ENCODE measurements around the gene MYBBP1A.
A peak's percentile ranks its signal among the peaks of the same experiment; 100 is the strongest.

MYBBP1A gene

DNA sequence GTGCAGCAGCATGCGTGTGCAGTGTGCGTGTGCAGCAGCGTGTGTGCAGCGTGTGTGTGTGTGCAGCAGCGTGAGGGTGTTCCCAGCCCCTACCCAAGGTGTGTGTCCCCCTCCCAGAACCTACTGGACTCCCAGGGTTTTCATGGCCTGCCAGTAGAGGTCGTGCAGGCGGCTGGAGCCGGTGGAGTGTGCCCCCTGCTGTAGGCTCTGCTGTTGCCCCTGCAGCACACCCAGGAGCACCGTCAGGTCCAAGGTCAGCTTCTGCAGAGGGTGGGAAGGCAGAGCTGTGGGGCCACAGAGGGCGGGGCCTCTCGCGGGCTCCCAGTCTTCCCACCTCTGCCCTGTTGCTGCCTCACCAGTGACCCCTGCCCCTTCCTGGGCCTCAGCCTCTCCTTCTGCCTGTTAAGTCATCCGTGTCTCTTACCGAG is 14.9 kb downstream of the MYBBP1A start:
- H3K4me1 ChIP-seq (ENCODE audit: control insufficient read depth, insufficient read depth, low read length, unreplicated experiment): peaks cover 12% of the 10 kb centered on the region
- H2AFZ ChIP-seq (ENCODE audit: low read length, unreplicated experiment): no peak overlapping the region
- H3K27me3 ChIP-seq (ENCODE audit: insufficient read depth, low read length): no peaks in the 10 kb centered on the region
- no peak overlapping the region for H3K27ac ChIP-seq (ENCODE audit: low read depth, low read length)
- no peaks in the 10 kb centered on the region for H3K36me3 ChIP-seq (ENCODE audit: insufficient read depth, low read length)
- H3K79me2 ChIP-seq (ENCODE audit: control insufficient read depth, insufficient read depth, low read length, unreplicated experiment): no peaks in the 10 kb centered on the region
- H3K4me3 ChIP-seq (ENCODE audit: low read depth, low read length): no peak overlapping the region

DNA sequence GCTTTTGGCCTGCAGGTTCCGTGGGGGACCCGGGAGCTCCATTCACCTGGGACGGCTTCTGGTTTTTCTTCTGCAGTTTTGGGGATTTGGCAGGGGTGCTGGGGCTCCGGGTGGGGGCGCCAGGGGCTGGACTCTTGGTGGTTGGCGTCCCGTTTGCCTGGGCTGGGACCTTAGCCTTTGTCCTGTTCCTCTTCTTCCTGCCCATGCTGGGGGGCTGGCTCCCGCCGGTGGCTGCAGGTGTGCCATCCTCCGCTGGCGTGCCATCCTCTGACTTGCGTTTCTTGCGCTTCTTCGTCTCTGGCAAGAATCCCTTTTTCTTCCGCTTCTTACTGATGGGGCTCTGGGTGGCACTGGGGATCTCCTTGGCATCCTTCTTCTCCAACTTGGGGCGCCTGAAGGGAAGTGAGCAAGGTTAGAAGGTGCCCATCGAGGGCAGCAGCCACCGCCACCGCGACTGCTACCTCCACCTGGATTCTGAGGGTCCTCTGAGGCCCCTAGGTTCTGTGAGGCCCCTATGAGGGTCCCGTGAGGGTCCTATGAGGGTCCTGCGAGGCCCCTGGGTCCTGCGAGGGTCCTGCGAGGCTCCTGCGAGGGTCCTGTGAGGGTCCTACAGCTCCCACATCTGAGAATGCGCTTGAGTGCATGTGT is 15.5 kb downstream of the MYBBP1A start:
- no peak overlapping the region for H3K4me3 ChIP-seq (ENCODE audit: low read depth, low read length)
- no peak overlapping the region for H2AFZ ChIP-seq (ENCODE audit: low read length, unreplicated experiment)
- H3K27ac ChIP-seq (ENCODE audit: low read depth, low read length): no peak overlapping the region
- no peaks in the 10 kb centered on the region for H3K36me3 ChIP-seq (ENCODE audit: insufficient read depth, low read length)
- H3K79me2 ChIP-seq (ENCODE audit: control insufficient read depth, insufficient read depth, low read length, unreplicated experiment): no peaks in the 10 kb centered on the region
- H3K4me1 ChIP-seq (ENCODE audit: control insufficient read depth, insufficient read depth, low read length, unreplicated experiment): peaks cover 12% of the 10 kb centered on the region
- no peaks in the 10 kb centered on the region for H3K27me3 ChIP-seq (ENCODE audit: insufficient read depth, low read length)

DNA sequence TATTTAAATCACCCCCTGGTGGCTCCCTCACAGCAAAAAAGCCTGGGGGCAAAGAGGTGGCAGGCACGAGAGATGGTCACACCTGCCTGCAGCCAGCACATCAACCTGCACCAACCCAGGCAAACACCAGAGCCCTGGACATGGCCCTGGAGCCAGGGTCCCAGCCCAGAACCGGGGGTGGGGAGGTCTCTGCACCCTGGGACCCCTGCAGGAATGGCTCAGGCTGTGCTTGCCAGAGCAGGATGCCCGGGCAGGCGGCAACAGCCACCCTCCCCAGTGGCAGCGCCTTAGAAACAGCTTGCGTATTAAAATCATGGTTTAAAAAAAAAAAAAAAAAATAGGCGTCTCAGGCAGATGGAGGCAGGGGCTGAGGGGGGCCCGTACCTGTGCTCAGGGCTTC is 16.2 kb downstream of the MYBBP1A start:
- Histone ChIP-seq H2AFZ (ENCODE audit: low read length, unreplicated experiment) (no peak overlapping the region), H3K79me2 (ENCODE audit: control insufficient read depth, insufficient read depth, low read length, unreplicated experiment) (no peaks in the 10 kb centered on the region), H3K36me3 (ENCODE audit: insufficient read depth, low read length) (no peaks in the 10 kb centered on the region), H3K4me3 (ENCODE audit: low read depth, low read length) (no peak overlapping the region), H3K4me1 (ENCODE audit: control insufficient read depth, insufficient read depth, low read length, unreplicated experiment) (peaks cover 12% of the 10 kb centered on the region), H3K27ac (ENCODE audit: low read depth, low read length) (no peak overlapping the region), H3K27me3 (ENCODE audit: insufficient read depth, low read length) (no peaks in the 10 kb centered on the region)

DNA sequence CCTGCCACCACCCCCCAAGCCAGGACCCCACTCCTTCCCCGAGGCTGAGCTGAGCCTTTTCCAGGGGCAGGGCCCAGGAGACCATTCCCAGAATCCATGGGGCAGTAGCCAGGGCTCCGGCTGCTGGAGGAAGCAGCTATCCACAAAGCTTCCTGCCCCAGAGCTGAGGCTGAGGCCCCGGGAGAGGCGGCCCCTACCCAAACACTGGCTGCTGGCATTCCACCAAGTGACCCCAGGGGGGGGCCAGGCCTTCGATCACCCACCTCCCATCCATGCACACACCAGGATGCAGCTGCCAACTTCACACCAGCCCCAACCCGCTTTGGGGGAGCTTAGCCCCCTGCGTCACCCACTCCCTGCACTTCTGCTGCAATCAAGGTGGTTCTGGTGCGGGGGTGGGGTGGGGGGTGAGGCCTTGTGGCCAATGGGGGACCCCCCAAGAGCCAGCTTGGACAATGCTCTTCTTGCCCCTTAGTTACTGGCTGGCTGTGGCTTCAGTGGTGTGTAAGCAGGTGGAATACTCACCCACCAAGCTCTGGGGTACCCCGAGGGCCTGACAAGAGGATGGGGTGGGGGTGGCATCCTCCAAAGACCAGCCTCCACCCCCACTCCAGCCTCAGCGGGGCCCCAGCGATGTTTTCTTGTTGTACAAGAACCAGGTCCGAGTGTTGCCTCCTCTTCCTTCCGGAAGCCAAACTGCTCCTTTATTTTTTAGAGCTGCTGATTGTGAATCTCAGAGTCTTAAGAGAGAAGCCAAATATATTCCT is 16.8 kb downstream of the MYBBP1A start:
- no peak overlapping the region for H2AFZ ChIP-seq (ENCODE audit: low read length, unreplicated experiment)
- peaks cover 12% of the 10 kb centered on the region for H3K4me1 ChIP-seq (ENCODE audit: control insufficient read depth, insufficient read depth, low read length, unreplicated experiment)
- no peaks in the 10 kb centered on the region for H3K36me3 ChIP-seq (ENCODE audit: insufficient read depth, low read length)
- no peaks in the 10 kb centered on the region for H3K27me3 ChIP-seq (ENCODE audit: insufficient read depth, low read length)
- H3K4me3 ChIP-seq (ENCODE audit: low read depth, low read length): no peak overlapping the region
- no peak overlapping the region for H3K27ac ChIP-seq (ENCODE audit: low read depth, low read length)
- no peaks in the 10 kb centered on the region for H3K79me2 ChIP-seq (ENCODE audit: control insufficient read depth, insufficient read depth, low read length, unreplicated experiment)

DNA sequence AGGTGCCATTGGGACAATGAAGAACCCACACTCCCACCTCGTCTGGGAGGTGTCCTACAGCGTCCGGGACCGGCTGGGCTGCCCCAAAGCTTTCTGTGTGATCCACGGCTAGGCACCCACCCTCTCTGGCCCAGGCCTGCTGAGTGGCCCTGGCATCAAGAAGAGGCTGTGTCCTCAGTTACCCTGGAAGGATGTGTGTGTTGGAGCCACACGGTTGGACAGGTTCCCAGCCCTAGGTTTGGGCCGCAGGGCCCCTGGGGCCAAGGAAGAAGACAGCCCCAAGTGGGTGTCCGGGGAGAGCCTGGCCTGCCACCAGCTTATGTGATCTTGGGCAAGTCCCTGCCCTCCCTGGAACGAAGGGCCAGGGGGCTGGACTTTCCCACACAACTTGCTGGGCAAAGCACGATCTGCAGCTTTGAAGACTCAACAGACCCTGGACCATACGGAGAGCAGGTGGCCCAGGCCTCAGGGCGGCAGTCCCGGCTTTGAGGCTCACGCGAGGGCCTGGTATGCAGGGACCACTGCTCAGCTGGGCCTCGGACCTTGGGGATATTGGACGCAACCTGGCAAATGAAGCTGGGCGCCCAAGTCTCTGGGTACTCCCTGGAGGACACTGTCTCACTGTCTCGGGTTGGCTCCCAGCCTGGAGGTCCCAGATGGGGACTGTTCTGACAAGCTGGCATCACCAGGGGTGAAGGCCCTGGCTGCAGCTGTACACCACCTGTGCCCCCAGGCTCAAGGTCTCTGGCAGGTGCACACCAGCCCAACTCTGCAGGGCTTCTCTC is 17.5 kb downstream of the MYBBP1A start:
- peaks cover 12% of the 10 kb centered on the region for H3K4me1 ChIP-seq (ENCODE audit: control insufficient read depth, insufficient read depth, low read length, unreplicated experiment)
- H3K27me3 ChIP-seq (ENCODE audit: insufficient read depth, low read length): no peaks in the 10 kb centered on the region
- H3K4me3 ChIP-seq (ENCODE audit: low read depth, low read length): no peak overlapping the region
- peak overlapping the region; percentile 46; the same call in 1 of the 2 replicates for H3K27ac ChIP-seq (ENCODE audit: low read depth, low read length)
- H3K79me2 ChIP-seq (ENCODE audit: control insufficient read depth, insufficient read depth, low read length, unreplicated experiment): no peaks in the 10 kb centered on the region
- H3K36me3 ChIP-seq (ENCODE audit: insufficient read depth, low read length): no peaks in the 10 kb centered on the region
- no peak overlapping the region for H2AFZ ChIP-seq (ENCODE audit: low read length, unreplicated experiment)

DNA sequence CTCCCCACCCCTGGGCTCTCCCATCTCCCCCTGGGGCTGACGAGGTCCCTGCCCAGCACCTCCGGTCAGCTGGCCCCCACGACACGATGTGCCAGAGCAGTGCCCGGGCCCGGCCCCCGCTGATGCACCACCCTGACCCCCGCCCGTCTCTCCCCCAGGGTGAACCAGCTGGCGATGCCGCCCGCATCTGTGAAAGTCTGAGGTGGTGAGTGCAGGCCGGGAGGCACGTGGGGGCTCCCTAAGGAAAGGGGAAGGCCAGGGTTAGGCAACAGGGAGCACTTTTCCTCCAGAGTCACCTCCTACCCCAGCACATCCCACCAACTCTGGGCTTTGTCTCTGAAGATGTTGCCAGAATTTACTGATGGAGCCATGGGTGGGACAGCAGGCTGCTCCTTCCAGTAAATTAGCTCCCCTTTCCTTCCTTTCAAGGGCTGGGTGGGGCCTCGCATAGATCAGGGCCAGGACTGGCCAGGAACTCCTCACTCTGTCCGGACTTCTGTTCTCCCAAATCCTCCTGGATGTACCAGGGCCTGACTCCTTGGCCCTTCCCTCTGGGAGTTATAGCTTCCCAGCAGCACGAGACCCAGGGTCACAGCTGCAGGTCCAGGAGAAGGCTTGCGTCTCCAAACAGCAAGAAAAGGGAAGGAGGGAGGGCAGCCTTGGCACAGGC is 18.3 kb downstream of the MYBBP1A start:
- H3K79me2 ChIP-seq (ENCODE audit: control insufficient read depth, insufficient read depth, low read length, unreplicated experiment): no peaks in the 10 kb centered on the region
- peaks cover 12% of the 10 kb centered on the region for H3K4me1 ChIP-seq (ENCODE audit: control insufficient read depth, insufficient read depth, low read length, unreplicated experiment)
- H3K4me3 ChIP-seq (ENCODE audit: low read depth, low read length): no peak overlapping the region
- no peaks in the 10 kb centered on the region for H3K27me3 ChIP-seq (ENCODE audit: insufficient read depth, low read length)
- H3K27ac ChIP-seq (ENCODE audit: low read depth, low read length): peak overlapping the region; percentile 46; the same call in 1 of the 2 replicates
- H3K36me3 ChIP-seq (ENCODE audit: insufficient read depth, low read length): no peaks in the 10 kb centered on the region
- no peak overlapping the region for H2AFZ ChIP-seq (ENCODE audit: low read length, unreplicated experiment)

DNA sequence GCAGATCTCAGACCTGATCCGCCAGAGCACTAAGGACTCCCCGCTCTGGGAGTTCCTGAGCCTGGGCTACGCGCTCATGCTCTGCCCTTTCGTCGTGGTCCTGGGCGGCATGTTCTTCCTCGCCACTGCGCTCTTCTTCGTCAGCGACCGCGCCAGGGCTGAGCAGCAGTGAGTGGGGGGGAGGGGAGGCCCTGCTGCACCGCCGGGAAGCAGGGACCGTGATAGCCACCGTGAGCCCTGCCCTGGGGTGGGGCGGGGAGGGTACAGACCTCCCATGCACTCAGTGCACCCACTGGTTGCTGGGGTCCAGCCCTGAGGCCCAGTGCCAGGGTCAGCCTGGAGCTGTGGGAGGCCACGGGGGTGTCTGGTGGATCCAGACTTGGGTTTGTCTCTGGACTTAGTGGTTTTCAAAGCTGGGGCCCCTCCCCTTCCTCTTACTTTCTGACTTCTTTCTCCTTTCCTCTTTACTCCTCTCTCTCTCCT is 18.9 kb downstream of the MYBBP1A start:
- no peaks in the 10 kb centered on the region for H3K79me2 ChIP-seq (ENCODE audit: control insufficient read depth, insufficient read depth, low read length, unreplicated experiment)
- no peaks in the 10 kb centered on the region for H3K36me3 ChIP-seq (ENCODE audit: insufficient read depth, low read length)
- H2AFZ ChIP-seq (ENCODE audit: low read length, unreplicated experiment): no peak overlapping the region
- no peaks in the 10 kb centered on the region for H3K27me3 ChIP-seq (ENCODE audit: insufficient read depth, low read length)
- H3K4me3 ChIP-seq (ENCODE audit: low read depth, low read length): no peak overlapping the region
- H3K27ac ChIP-seq (ENCODE audit: low read depth, low read length): peak overlapping the region; percentile 46; the same call in 1 of the 2 replicates
- peaks cover 12% of the 10 kb centered on the region for H3K4me1 ChIP-seq (ENCODE audit: control insufficient read depth, insufficient read depth, low read length, unreplicated experiment)

DNA sequence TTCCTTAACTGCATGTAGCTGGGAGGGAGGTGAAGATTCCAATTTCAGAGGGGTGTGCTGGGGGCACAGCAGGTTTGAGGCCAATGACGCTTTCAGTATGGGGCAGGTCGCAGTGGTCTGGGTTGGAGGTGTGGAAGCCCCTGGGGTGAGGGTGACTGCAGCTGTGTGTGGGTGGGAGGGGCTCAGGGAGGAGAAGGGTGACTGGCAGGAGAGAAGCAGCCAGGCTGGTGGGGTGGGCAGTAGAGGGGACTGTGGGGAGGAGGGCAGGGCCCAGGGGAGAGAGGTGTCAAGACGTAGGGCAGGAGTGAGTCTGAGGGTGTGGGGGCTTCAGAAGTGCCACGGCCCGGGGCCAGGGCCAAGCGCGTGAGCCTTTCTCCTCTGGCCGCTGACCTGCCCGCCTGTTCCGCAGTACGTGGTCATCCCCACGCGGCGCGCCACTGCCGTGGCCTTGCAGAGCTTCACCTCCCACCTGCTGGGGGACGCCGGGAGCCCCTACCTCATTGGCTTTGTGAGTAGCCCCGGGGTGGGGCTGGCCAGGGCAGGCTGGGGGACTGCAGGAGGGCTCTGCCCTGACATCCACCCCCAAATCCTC is 19.4 kb downstream of the MYBBP1A start:
- Histone ChIP-seq H3K27me3 (ENCODE audit: insufficient read depth, low read length) (no peaks in the 10 kb centered on the region), H3K27ac (ENCODE audit: low read depth, low read length) (no peak overlapping the region), H3K4me1 (ENCODE audit: control insufficient read depth, insufficient read depth, low read length, unreplicated experiment) (peaks cover 12% of the 10 kb centered on the region), H3K36me3 (ENCODE audit: insufficient read depth, low read length) (no peaks in the 10 kb centered on the region), H3K79me2 (ENCODE audit: control insufficient read depth, insufficient read depth, low read length, unreplicated experiment) (no peaks in the 10 kb centered on the region), H2AFZ (ENCODE audit: low read length, unreplicated experiment) (no peak overlapping the region), H3K4me3 (ENCODE audit: low read depth, low read length) (no peak overlapping the region)

DNA sequence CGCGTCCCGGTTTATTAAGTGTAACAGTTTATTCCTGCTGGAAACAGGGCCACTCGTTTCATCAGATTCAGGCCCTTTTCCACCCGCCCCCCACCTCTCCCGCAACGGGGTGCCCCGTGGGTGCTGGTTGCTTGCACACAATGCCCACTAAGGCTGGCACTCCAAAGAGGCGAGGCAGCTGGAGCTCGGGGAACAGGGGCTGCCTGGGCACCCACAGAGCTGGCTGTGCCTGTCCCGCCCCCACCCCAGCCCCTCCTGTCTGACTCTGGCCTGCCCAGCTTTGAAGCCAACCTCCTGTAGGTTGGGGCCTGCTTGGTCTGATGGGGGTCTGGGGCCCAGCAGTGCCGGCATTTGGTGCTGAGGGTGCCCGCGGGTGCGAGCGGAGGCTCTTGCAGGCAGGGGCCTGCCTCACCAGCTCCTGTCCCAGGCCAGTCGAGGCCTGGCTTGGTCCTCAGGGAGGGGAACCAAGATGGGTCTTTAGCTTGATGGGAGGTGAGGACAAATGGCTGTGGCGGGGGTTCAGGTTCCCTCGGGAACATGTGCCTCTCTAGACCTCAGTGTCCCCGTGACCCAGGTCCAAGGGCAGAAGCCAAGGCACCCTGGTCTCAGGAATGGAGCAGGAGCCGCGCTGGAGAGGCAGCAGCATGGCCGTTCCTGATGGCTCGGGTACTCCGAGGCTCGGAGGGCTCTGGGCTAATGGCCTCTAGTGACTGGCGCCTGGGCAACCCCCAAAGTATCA is 20.1 kb downstream of the MYBBP1A start:
- Histone ChIP-seq H3K36me3 (ENCODE audit: insufficient read depth, low read length) (no peaks in the 10 kb centered on the region), H3K4me1 (ENCODE audit: control insufficient read depth, insufficient read depth, low read length, unreplicated experiment) (peaks cover 12% of the 10 kb centered on the region), H3K27ac (ENCODE audit: low read depth, low read length) (no peak overlapping the region), H2AFZ (ENCODE audit: low read length, unreplicated experiment) (no peak overlapping the region), H3K27me3 (ENCODE audit: insufficient read depth, low read length) (no peaks in the 10 kb centered on the region), H3K79me2 (ENCODE audit: control insufficient read depth, insufficient read depth, low read length, unreplicated experiment) (no peaks in the 10 kb centered on the region), H3K4me3 (ENCODE audit: low read depth, low read length) (no peak overlapping the region)
